GM12878 (cell line): ENCODE data around the gene FRS3.

Experiments
- BHLHE40 ChIP-seq, 2 experiments: fragments of 450-650 bp in 1 of 2; IDR thresholded peaks; 2 replicates each; pipeline ENCODE4 v1.6.1; 2011 to 2017; ENCODE audit warnings: low read depth in 2 of 2, borderline replicate concordance in 1 of 2, improper control_type of control experiment in 1 of 2, low read length in 1 of 2, mild to moderate bottlenecking in 1 of 2
- CTCF ChIP-seq, 3 experiments: IDR thresholded peaks in 2 of 3; conservative IDR thresholded peaks in 1 of 3; 2 replicates each; pipeline ENCODE4 v1.5.1; 2011; ENCODE audit warnings: low read depth in 3 of 3, low read length in 3 of 3, mild to moderate bottlenecking in 3 of 3, control low read depth in 2 of 3, moderate library complexity in 2 of 3, inconsistent platforms in 1 of 3, mixed read lengths in 1 of 3; ENCODE audit not compliant: control insufficient read depth in 2 of 3, insufficient read depth in 1 of 3; ENCODE audit errors: extremely low read depth in 1 of 3
- EGR1 ChIP-seq, 2 experiments: IDR thresholded peaks; 1 replicate in 1 of 2; 2 replicates in 1 of 2; pipeline ENCODE4 v1.6.1; 2011 to 2012; ENCODE audit warnings: low read depth in 2 of 2, low read length in 2 of 2, borderline replicate concordance in 1 of 2, mild to moderate bottlenecking in 1 of 2, moderate library complexity in 1 of 2
- RELA ChIP-seq: fragments of 450-650 bp; IDR thresholded peaks from 2 replicates; pipeline ENCODE4 v1.8.0; 2014; ENCODE audit warnings: borderline replicate concordance; ENCODE audit not compliant: partially characterized antibody

DNA sequence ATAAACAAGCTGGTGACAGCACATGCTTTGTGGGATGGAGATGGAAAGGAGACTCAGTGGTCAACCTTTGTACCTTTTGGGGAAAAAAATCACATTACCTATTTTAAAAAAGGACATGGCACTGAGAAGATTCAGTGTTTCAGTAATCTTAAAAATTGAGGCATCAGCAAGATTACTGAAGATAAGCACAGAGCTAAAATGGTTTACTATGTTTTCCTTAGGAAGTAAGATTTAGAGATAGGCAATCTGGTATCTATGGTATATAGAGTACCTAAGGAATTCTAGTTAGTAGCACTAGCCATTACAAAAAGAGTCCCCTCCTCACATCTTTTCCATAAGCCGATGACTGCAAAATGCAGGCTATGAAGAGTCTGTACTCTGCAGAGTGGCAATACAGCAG is 43.5 kb upstream of the FRS3 start:
- TF ChIP-seq BHLHE40 (IDR thresholded peaks at IDR 0.05; ENCODE audit: borderline replicate concordance in 1 of 2, low read depth in 2 of 2, low read length in 1 of 2) (no peak), EGR1 (IDR thresholded peaks at IDR 0.05; ENCODE audit: borderline replicate concordance in 1 of 2, low read depth in 2 of 2, low read length in 2 of 2) (no peak), RELA (no peak), CTCF (IDR thresholded peaks at IDR 0.05 in 2 of 3, conservative IDR thresholded peaks at IDR 0.05 in 1 of 3; ENCODE audit: control insufficient read depth in 2 of 3, extremely low read depth in 1 of 3, insufficient read depth in 1 of 3, low read depth in 3 of 3, low read length in 3 of 3) (no peak)
